Kidney (tissue), 14 donors: Measurements from ENCODE around the gene FAM24B. TPM values are rescaled to one million over a fixed set of nuclear protein-coding genes. Genes with fewer than 3 reads are reported as not detected.

Source experiments
- DNase-seq, 5 donors: peaks; one replicate each; pipeline ENCODE4 v3.0.0-alpha.2; 2013 to 2020
- FAIRE-seq: peaks from 2 replicates; lab custom pipeline; 2012; peaks lifted over from hg19 to GRCh38; lab: Jason Lieb, UNC
- H3K27ac ChIP-seq, 2 donors: one replicate each; pipeline ENCODE4 v1.7.0; 2013; ENCODE audit warnings: low read depth in 2 of 2, low read length in 2 of 2, inconsistent platforms in 1 of 2
- H3K27me3 ChIP-seq: one replicate; pipeline ENCODE4 v1.7.1; 2013; ENCODE audit warnings: low read length, inconsistent platforms; ENCODE audit not compliant: control insufficient read depth, insufficient read depth
- H3K36me3 ChIP-seq, 3 donors: one replicate each; pipeline versions ENCODE4 v1.7.0 to v1.7.1; 2013; ENCODE audit warnings: low read length in 3 of 3, control low read depth in 1 of 3, inconsistent platforms in 1 of 3; ENCODE audit not compliant: insufficient read depth in 3 of 3, control insufficient read depth in 2 of 3
- H3K4me1 ChIP-seq, 3 donors: one replicate each; pipeline versions ENCODE4 v1.7.0 to v1.7.1; 2013; ENCODE audit warnings: low read length in 3 of 3, inconsistent platforms in 1 of 3, low read depth in 1 of 3; ENCODE audit not compliant: control insufficient read depth in 2 of 3, insufficient read depth in 2 of 3
- H3K4me3 ChIP-seq, 3 donors: one replicate each; pipeline versions ENCODE4 v1.7.0 to v1.8.1; 2013; ENCODE audit warnings: low read length in 3 of 3, control low read depth in 1 of 3, inconsistent platforms in 1 of 3
- H3K9ac ChIP-seq, 3 donors: one replicate each; pipeline versions ENCODE4 v1.7.0 to v1.7.1; 2013; ENCODE audit warnings: low read length in 3 of 3, control low read depth in 1 of 3, inconsistent platforms in 1 of 3
- H3K9me3 ChIP-seq, 3 donors: one replicate each; pipeline versions ENCODE4 v1.7.0 to v1.7.1; 2013; ENCODE audit warnings: low read length in 3 of 3, control low read depth in 1 of 3, inconsistent platforms in 1 of 3; ENCODE audit not compliant: control insufficient read depth in 2 of 3, insufficient read depth in 1 of 3
- intact Hi-C: fragments of 100-400 bp; cut with DNase I; formaldehyde crosslinking; loops from one replicate; pipeline ENCODE4 v1.11.1; 2022
- polyA plus RNA-seq: library from polyadenylated mRNA; stranded (reverse); fragments of 350-450 nt; fragmentation: Illumina TruSeq; extraction: RNeasy Lipid Tissue Mini Kit (QIAGEN cat#74804); gene quantifications from one replicate; pipeline ENCODE4 v1.2.3, GENCODE V29; 2014; ENCODE audit warnings: low read depth, low replicate concordance; ENCODE audit not compliant: insufficient read depth
- total RNA-seq: library from RNA; stranded (reverse); fragmentation: NEBNext Ultra II Directional; extraction: Animal tissue kit (Norgen Biotek cat#: 25700); gene quantifications from one replicate; pipeline ENCODE4 v1.2.1, GENCODE V29; 2021
- TF ChIP-seq, protein P1 (sequence below): IDR thresholded peaks from 3 replicates; pipeline ENCODE4 v1.5.1; 2012; ENCODE audit warnings: mild to moderate bottlenecking, moderate library complexity, borderline replicate concordance; ENCODE audit not compliant: insufficient read depth; ENCODE audit errors: extremely low read depth
- donor health status: control.
- donor health status: control.
- donor health status: control.
- donor health status: control.
- donor health status: control.
- donor health status: DM: yes; HTN: yes; CAD: no.
- donor health status: Normal renal cell carcinoma (clear cell type).

The FAM24B gene
- total and polyA plus RNA-seq, 2 donors from 2014 or later = 3.8 to 26.7 TPM

DNA sequence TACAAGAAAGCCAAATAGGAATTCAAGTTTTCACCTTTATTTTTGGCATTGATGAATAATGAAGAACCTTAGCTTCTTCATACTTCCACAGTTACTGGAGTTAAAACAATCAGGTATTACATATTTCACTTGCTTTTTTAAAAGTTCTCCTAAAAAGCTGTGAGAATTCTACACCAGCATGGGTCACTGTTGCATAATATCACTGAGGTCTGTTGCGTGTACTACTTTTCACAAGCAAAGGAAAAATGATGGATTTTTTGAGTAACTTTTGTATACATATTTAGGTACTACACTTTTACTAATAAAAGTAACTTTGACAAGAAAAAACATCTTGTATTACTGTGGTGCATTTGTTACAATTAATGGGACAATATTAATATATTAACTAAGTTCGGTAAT is 15.2 kb downstream of the FAM24B start:
- FAIRE-seq (no peak), DNase-seq (no peak)
- H3K4me3 ChIP-seq = no peak overlapping the region
- no peaks in the 10 kb centered on the region for H3K9me3 ChIP-seq
- H3K27me3 ChIP-seq = no peaks in the 10 kb centered on the region
- no peaks in the 10 kb centered on the region for H3K36me3 ChIP-seq
- TF ChIP-seq, protein P1, sequence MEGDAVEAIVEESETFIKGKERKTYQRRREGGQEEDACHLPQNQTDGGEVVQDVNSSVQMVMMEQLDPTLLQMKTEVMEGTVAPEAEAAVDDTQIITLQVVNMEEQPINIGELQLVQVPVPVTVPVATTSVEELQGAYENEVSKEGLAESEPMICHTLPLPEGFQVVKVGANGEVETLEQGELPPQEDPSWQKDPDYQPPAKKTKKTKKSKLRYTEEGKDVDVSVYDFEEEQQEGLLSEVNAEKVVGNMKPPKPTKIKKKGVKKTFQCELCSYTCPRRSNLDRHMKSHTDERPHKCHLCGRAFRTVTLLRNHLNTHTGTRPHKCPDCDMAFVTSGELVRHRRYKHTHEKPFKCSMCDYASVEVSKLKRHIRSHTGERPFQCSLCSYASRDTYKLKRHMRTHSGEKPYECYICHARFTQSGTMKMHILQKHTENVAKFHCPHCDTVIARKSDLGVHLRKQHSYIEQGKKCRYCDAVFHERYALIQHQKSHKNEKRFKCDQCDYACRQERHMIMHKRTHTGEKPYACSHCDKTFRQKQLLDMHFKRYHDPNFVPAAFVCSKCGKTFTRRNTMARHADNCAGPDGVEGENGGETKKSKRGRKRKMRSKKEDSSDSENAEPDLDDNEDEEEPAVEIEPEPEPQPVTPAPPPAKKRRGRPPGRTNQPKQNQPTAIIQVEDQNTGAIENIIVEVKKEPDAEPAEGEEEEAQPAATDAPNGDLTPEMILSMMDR = no peak
- H3K4me1 ChIP-seq = no peaks in the 10 kb centered on the region
- H3K9ac ChIP-seq = no peak overlapping the region
- no peak overlapping the region for H3K27ac ChIP-seq
- intact Hi-C loops = no loop called here

DNA sequence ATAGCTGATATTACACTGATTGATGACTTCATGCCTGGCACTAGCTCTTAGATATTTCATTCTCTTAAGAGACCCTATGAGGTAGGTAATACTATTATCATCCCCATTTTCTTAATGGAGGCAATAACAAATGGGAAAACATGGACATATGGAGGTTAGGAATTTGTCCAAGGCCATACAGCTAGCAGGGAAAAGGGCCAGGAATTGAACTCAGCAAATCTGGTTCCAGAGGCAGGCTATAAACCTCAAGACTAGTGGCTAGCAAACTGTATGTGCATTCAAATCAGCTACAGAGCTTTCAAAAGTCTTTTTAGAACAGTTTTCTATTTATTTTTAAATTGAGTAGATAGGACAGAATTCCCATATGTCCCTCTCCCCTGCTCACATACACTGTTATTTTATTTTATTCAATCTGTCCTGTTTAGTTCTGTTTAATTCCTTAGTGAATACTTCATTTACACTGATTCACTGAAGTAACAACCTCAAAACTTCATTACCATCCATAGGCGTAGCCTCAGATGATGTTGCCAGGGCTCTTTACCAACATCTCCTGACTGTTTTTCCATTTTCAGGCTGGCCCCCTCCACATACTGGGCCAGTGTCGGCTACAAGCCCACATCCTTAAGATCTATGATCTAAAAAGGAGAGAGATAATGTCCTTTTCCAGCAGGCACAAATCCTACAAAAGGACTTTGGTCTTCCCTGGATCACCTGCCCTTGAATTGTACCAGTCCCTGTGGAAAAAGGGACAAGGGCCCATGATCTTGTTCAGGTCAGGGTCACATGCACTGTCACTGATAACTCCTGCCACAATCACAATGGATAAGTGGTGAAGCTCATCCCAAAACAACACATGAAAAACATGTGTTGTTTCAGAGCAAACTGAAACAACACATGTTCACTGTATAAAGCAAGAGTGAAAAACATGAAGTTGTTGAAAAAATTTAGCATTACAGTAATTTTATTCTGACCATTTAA is 15.9 kb downstream of the FAM24B start:
- H3K36me3 ChIP-seq = no peaks in the 10 kb centered on the region
- H3K9ac ChIP-seq = no peak overlapping the region
- FAIRE-seq (no peak), DNase-seq (no peak)
- H3K27me3 ChIP-seq = no peaks in the 10 kb centered on the region
- H3K4me3 ChIP-seq = no peak overlapping the region
- no peak overlapping the region for H3K27ac ChIP-seq
- no peaks in the 10 kb centered on the region for H3K9me3 ChIP-seq
- no peaks in the 10 kb centered on the region for H3K4me1 ChIP-seq
- TF ChIP-seq, protein P1 = no peak
- intact Hi-C loops = no loop called here

DNA sequence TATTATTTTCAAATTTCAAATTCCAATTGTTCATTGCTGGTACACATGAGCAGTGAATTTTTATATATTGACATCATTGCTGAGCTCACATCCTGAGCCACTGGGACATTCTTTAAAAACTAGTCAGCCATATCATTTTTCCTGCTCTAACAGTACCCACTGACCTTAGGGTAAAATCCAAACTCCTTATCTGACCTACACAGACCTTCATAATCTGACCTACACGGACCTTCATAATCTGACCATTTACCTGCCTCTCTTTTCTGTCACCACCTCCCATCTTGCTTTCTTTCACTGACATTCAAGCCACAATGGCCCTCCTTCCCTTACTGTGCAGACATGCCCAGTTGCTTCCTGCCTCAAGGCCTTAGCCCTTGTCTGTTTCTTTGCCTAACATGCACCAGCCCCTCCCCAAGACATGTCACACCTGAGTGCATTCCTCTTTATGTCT is 17.6 kb downstream of the FAM24B start:
- Histone ChIP-seq H3K9me3 (no peaks in the 10 kb centered on the region), H3K4me1 (peaks cover 0 to 2% (median 0%) of the 10 kb centered on the region in 3 donors), H3K27me3 (no peaks in the 10 kb centered on the region), H3K4me3 (no peak overlapping the region), H3K9ac (no peak overlapping the region), H3K36me3 (no peaks in the 10 kb centered on the region), H3K27ac (no peak overlapping the region)
- FAIRE-seq = no peak
- intact Hi-C loops = no loop called here
- TF ChIP-seq, protein P1 = no peak
- DNase-seq = no peak
